Thyroid gland (tissue), 4 donors: Measurements from ENCODE around the gene SEL1L3. TPM values are rescaled to one million over a fixed set of nuclear protein-coding genes. Genes with fewer than 3 reads are reported as not detected.
A peak's percentile ranks its signal among the peaks of the same experiment; 100 is the strongest.

Experiments
- DNase-seq, 2 donors: peaks; one replicate each; pipeline ENCODE4 v3.0.0-alpha.2; 2019
- H3K27ac ChIP-seq, 3 donors: fragments of 200-600 bp; sonication (generic); 1 replicate in 2 of 3; 2 replicates in 1 of 3; pipeline ENCODE4 v1.5.1; 2016 to 2019; ENCODE audit warnings: mild to moderate bottlenecking in 1 of 3, moderate library complexity in 1 of 3
- H3K27me3 ChIP-seq: fragments of 200-600 bp; sonication (generic); one replicate; pipeline ENCODE4 v1.5.1; 2019
- H3K36me3 ChIP-seq, 2 donors: fragments of 200-600 bp; sonication (generic); one replicate each; pipeline ENCODE4 v1.5.1; 2016 to 2019
- H3K4me1 ChIP-seq, 2 donors: fragments of 200-600 bp; sonication (generic); one replicate each; pipeline ENCODE4 v1.5.1; 2017 to 2019
- H3K4me3 ChIP-seq, 3 donors: fragments of 200-600 bp; sonication (generic); replicated peaks in 1 of 3; 1 replicate in 2 of 3; 2 replicates in 1 of 3; pipeline ENCODE4 v1.5.1; 2016; ENCODE audit warnings: mild to moderate bottlenecking in 1 of 3
- H3K9me3 ChIP-seq: fragments of 200-600 bp; sonication (generic); one replicate; pipeline ENCODE4 v1.5.1; 2017
- POLR2A ChIP-seq, 2 donors: fragments of 450-650 bp; IDR thresholded peaks; one replicate each; pipeline ENCODE4 v1.6.1; 2017; ENCODE audit warnings: antibody characterized with exemption in 2 of 2, mild to moderate bottlenecking in 2 of 2, moderate library complexity in 1 of 2
- WGBS, 2 donors: methylation state at CpG; one replicate each; pipeline ENCODE4 v1.1.5; 2017; 5-methylcytosine and 5-hydroxymethylcytosine counted together
- intact Hi-C: fragments of 100-400 bp; cut with DNase I; formaldehyde crosslinking; loops from one replicate; pipeline ENCODE4 v1.15.1; 2023
- total RNA-seq, 4 donors: library from RNA; depleted of rRNA; stranded (reverse); fragments of >200 nt; gene quantifications; one replicate each; pipeline ENCODE4 v1.2.3, GENCODE V29; 2016
- TF ChIP-seq, protein P1 (sequence below), 6 experiments: fragments of 200-600 bp in 3 of 6; fragments of 450-650 bp in 3 of 6; sonication (generic) in 3 of 6; IDR thresholded peaks; one replicate each; pipeline ENCODE4 v1.5.1; 2016 to 2019; ENCODE audit warnings: antibody characterized with exemption in 6 of 6, mild to moderate bottlenecking in 2 of 6, inconsistent platforms in 1 of 6, moderate library complexity in 1 of 6

The SEL1L3 gene
- total RNA-seq, 4 donors from 2014 or later = 18.5 to 81.4 (median 32.4) TPM

GRCh38 chr4:25852103-25852502 lies 10.7 kb downstream of the SEL1L3 start:
- H3K27ac ChIP-seq = no peak overlapping the region
- intact Hi-C loops = no loop called here
- no peak overlapping the region for H3K4me3 ChIP-seq
- TF ChIP-seq POLR2A (IDR thresholded peaks at IDR 0.05) = no peak
- no peak for DNase-seq
- no peaks in the 10 kb centered on the region for H3K9me3 ChIP-seq
- no peaks in the 10 kb centered on the region for H3K36me3 ChIP-seq
- peaks cover 4 to 5% of the 10 kb centered on the region in 2 donors for H3K4me1 ChIP-seq
- 95 to 98% methylated on average over 3 of the region's 3 CpGs for WGBS, 2 donors
- H3K27me3 ChIP-seq = no peaks in the 10 kb centered on the region

GRCh38 chr4:25847329-25847728 lies 15.5 kb downstream of the SEL1L3 start:
- 92 to 94% methylated on average over 7 of the region's 7 CpGs for WGBS, 2 donors

DNA sequence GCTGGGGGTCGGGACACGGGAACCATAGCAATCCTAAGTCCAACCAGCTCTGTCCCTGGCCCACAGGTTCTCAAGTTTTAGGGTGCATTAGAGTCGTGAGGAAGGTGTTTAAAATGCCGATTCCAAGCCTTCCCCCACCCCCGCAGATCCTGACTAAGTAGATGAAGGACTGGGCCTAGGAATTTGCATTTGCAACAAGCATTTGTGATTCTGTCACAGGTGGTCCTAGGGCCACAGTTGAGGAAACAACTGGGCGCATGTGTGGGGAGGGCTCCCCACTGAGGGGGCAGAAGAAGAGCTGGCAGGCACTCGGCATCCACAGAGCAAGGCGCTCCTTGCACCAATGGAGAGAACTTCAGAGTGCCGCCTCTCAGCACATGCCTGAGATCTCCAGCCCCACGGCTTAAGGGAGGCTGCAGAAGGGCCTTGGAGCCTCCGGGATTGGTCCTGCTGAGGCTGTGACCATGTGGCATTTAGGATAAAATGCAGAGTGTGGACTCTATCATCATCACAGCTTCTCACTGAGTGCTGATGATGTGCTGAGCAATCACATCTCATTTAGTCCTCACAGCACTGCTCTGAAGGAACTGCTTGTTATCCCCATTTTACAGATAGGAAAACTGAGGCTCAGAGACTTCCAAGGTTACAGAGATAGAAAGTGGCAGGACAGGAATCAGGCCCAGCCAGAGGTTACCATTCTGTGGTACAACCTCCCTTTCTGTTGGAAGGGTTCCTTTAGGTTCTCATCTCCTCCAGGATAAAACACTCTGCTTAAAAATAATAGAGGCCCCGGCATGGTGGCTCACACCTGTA lies 16.7 kb downstream of the SEL1L3 start:
- Histone ChIP-seq H3K27ac (no peak overlapping the region), H3K27me3 (no peaks in the 10 kb centered on the region), H3K4me3 (no peak overlapping the region), H3K9me3 (no peaks in the 10 kb centered on the region), H3K4me1 (peaks cover 0 to 12% of the 10 kb centered on the region in 2 donors), H3K36me3 (no peaks in the 10 kb centered on the region)
- 85 to 91% methylated on average over 7 to 11 of the region's 12 CpGs for WGBS, 2 donors
- DNase-seq = no peak
- TF ChIP-seq, protein P1, sequence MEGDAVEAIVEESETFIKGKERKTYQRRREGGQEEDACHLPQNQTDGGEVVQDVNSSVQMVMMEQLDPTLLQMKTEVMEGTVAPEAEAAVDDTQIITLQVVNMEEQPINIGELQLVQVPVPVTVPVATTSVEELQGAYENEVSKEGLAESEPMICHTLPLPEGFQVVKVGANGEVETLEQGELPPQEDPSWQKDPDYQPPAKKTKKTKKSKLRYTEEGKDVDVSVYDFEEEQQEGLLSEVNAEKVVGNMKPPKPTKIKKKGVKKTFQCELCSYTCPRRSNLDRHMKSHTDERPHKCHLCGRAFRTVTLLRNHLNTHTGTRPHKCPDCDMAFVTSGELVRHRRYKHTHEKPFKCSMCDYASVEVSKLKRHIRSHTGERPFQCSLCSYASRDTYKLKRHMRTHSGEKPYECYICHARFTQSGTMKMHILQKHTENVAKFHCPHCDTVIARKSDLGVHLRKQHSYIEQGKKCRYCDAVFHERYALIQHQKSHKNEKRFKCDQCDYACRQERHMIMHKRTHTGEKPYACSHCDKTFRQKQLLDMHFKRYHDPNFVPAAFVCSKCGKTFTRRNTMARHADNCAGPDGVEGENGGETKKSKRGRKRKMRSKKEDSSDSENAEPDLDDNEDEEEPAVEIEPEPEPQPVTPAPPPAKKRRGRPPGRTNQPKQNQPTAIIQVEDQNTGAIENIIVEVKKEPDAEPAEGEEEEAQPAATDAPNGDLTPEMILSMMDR (IDR thresholded peaks at IDR 0.05) = no peak
- TF ChIP-seq POLR2A (IDR thresholded peaks at IDR 0.05) = no peak
- intact Hi-C loops = no loop called here

More at GRCh38 chr4:25847329-25847728, 15.5 kb downstream of the SEL1L3 start:
- no peak for DNase-seq
- TF ChIP-seq POLR2A (IDR thresholded peaks at IDR 0.05) = no peak
- TF ChIP-seq, protein P1 (IDR thresholded peaks at IDR 0.05) = no peak
- Histone ChIP-seq H3K9me3 (no peaks in the 10 kb centered on the region), H3K4me3 (no peak overlapping the region), H3K27ac (no peak overlapping the region), H3K36me3 (no peaks in the 10 kb centered on the region), H3K4me1 (peaks cover 0 to 12% of the 10 kb centered on the region in 2 donors), H3K27me3 (no peaks in the 10 kb centered on the region)
- intact Hi-C loops = no loop called here

- no peak for DNase-seq
- WGBS, 2 donors = 94 to 97% methylated on average over 4 of the region's 4 CpGs
- Histone ChIP-seq H3K4me1 (peaks cover 0 to 12% of the 10 kb centered on the region in 2 donors), H3K27me3 (no peaks in the 10 kb centered on the region), H3K4me3 (no peak overlapping the region), H3K27ac (no peak overlapping the region), H3K9me3 (no peaks in the 10 kb centered on the region), H3K36me3 (no peaks in the 10 kb centered on the region)
- TF ChIP-seq, protein P1 (IDR thresholded peaks at IDR 0.05) = no peak
- no peak for TF ChIP-seq POLR2A (IDR thresholded peaks at IDR 0.05)
- intact Hi-C loops = no loop called here
Observed at GRCh38 chr4:25844961-25845712, 17.7 kb downstream of the SEL1L3 start.

GRCh38 chr4:25843340-25844097 lies 19.3 kb downstream of the SEL1L3 start:
- Histone ChIP-seq H3K9me3 (no peaks in the 10 kb centered on the region), H3K4me3 (no peak overlapping the region), H3K4me1 (peaks cover 0 to 12% of the 10 kb centered on the region in 2 donors), H3K27me3 (no peaks in the 10 kb centered on the region), H3K27ac (peak overlapping the region in 1 of 3 donors; percentile 29), H3K36me3 (no peaks in the 10 kb centered on the region)
- peak; percentile 19 to 57 for DNase-seq
- WGBS, 2 donors = 73 to 83% methylated on average over 14 to 22 of the region's 22 CpGs
- intact Hi-C loops = no loop called here
- TF ChIP-seq POLR2A (IDR thresholded peaks at IDR 0.05) = no peak
- TF ChIP-seq, protein P1 (IDR thresholded peaks at IDR 0.05) = no peak
